Sigmoid colon (tissue), 7 donors: ENCODE results near the gene C19orf53. TPM values are rescaled to one million over a fixed set of nuclear protein-coding genes. Genes with fewer than 3 reads are reported as not detected.

Experiments used
- DNase-seq: peaks from one replicate; pipeline ENCODE4 v3.0.0-alpha.2; 2019
- H3K27ac ChIP-seq, 4 donors: fragments of 200-600 bp; sonication (generic); one replicate each; pipeline ENCODE4 v1.5.1; 2016 to 2019; ENCODE audit warnings: mild to moderate bottlenecking in 1 of 4
- H3K27me3 ChIP-seq, 3 donors: fragments of 200-600 bp; sonication (generic); one replicate each; pipeline ENCODE4 v1.5.1; 2019; ENCODE audit warnings: mild to moderate bottlenecking in 1 of 3
- H3K36me3 ChIP-seq, 4 donors: fragments of 200-600 bp; sonication (generic); one replicate each; pipeline ENCODE4 v1.5.1; 2016 to 2019
- H3K4me1 ChIP-seq, 4 donors: fragments of 200-600 bp; sonication (generic); one replicate each; pipeline ENCODE4 v1.5.1; 2017 to 2019
- H3K4me3 ChIP-seq, 4 donors: fragments of 200-600 bp; sonication (generic); one replicate each; pipeline ENCODE4 v1.5.1; 2017 to 2019; ENCODE audit warnings: mild to moderate bottlenecking in 2 of 4, moderate library complexity in 1 of 4
- H3K9me3 ChIP-seq, 4 donors: fragments of 200-600 bp in 3 of 4; sonication (generic) in 3 of 4; one replicate each; pipeline versions ENCODE4 v1.5.1 to v1.6.1; 2013 to 2019
- EP300 ChIP-seq, 4 donors: sonication (generic); formaldehyde crosslinking; IDR thresholded peaks; one replicate each; pipeline ENCODE4 v1.6.1; 2017; ENCODE audit warnings: antibody characterized with exemption in 4 of 4
- POLR2A ChIP-seq, 2 donors: fragments of 450-650 bp; IDR thresholded peaks; one replicate each; pipeline ENCODE4 v1.6.1; 2016; ENCODE audit warnings: antibody characterized with exemption in 2 of 2, mild to moderate bottlenecking in 2 of 2, moderate library complexity in 2 of 2
- POLR2AphosphoS5 ChIP-seq, 4 donors: sonication (generic); formaldehyde crosslinking; IDR thresholded peaks; one replicate each; pipeline ENCODE4 v1.6.1; 2017; ENCODE audit warnings: antibody characterized with exemption in 4 of 4
- WGBS, 2 donors: extraction: QIAGEN DNeasy Blood & Tissue Kit; methylation state at CpG; one replicate each; pipeline ENCODE4 v1.1.7; 2013; 5-methylcytosine and 5-hydroxymethylcytosine counted together
- intact Hi-C: fragments of 100-400 bp; cut with DNase I; formaldehyde crosslinking; loops from one replicate; pipeline ENCODE4 v1.15.1; 2023
- polyA plus RNA-seq, 3 donors: library from polyadenylated mRNA; stranded (reverse); fragments of 200-250 nt; gene quantifications; one replicate each; pipeline ENCODE4 v1.2.3, GENCODE V29; 2013
- total RNA-seq, 4 donors: library from RNA; depleted of rRNA; stranded (reverse); fragments of >200 nt; gene quantifications; one replicate each; pipeline ENCODE4 v1.1.0, GENCODE V29; 2016
- TF ChIP-seq, protein P1 (sequence below), 4 experiments: fragments of 450-650 bp in 3 of 4; fragments of 200-600 bp in 1 of 4; IDR thresholded peaks; one replicate each; pipeline ENCODE4 v1.5.1; 2016 to 2019; ENCODE audit warnings: antibody characterized with exemption in 4 of 4, mild to moderate bottlenecking in 3 of 4, moderate library complexity in 2 of 4
- donor health status: healthy with polysubstance abuse.
- donor health status: Bipolar disorder and iron deficiency.
- donor health status: healthy.

The C19orf53 gene
- total and polyA plus RNA-seq, 7 donors: 105 to 229 (median 139) TPM

DNA sequence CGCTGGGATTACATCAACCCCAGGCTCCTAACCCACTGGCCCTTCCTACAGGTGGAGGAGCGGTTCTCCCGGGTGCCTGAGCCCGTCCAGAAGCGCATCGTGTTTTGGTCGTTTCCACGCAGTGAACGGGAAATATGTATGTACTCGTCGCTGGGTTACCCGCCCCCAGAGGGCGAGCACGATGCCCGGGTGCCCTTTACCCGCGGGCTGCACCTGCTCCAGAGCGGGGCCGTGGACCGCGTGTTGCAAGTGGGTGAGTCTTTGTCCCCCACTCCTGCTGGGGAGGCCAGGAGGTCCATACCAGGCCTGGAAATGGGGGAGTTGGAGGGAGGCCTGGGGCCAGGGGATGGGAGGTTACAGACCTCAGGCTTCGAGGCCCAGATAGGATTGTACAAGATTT is 25.4 kb downstream of the C19orf53 start:
- intact Hi-C loops: loop anchor here (5.0 to 10.0 kb wide), 4 partner anchors 38 to 285 kb away; partner anchors contain the start of genes C19orf67, DCAF15 and RFX1
- Histone ChIP-seq H3K9me3 (no peaks in the 10 kb centered on the region), H3K27ac (no peak overlapping the region), H3K36me3 (no peaks in the 10 kb centered on the region), H3K4me1 (peaks cover 0 to 30% (median 26%) of the 10 kb centered on the region in 4 donors), H3K4me3 (no peak overlapping the region), H3K27me3 (no peaks in the 10 kb centered on the region)
- WGBS, 2 donors: 92 to 96% methylated on average over 22 of the region's 22 CpGs
- no peak for TF ChIP-seq EP300 (IDR thresholded peaks at IDR 0.05)
- no peak for TF ChIP-seq POLR2AphosphoS5 (IDR thresholded peaks at IDR 0.05)
- no peak for TF ChIP-seq POLR2A (IDR thresholded peaks at IDR 0.05)
- no peak for DNase-seq

DNA sequence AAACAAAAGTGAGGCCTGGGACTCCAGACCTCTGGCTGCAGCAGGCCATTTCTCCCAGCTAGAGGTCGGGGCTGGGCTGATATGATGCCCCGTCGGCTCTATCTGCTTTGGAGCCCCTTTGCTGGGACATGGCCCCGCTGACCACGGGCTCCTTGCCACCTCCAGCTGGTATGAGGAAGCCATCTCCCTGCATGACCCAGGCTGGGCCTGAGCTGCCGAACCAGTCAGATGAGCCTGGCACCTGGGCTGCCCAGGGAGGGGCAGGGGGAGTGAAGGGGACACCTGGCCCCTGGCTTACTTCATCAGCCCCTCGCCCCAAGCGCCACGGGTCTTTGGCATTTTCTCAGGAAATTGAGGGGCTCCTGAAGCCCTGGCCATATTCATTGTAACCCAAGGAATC is 28.8 kb downstream of the C19orf53 start:
- H3K27ac ChIP-seq: no peak overlapping the region

DNA sequence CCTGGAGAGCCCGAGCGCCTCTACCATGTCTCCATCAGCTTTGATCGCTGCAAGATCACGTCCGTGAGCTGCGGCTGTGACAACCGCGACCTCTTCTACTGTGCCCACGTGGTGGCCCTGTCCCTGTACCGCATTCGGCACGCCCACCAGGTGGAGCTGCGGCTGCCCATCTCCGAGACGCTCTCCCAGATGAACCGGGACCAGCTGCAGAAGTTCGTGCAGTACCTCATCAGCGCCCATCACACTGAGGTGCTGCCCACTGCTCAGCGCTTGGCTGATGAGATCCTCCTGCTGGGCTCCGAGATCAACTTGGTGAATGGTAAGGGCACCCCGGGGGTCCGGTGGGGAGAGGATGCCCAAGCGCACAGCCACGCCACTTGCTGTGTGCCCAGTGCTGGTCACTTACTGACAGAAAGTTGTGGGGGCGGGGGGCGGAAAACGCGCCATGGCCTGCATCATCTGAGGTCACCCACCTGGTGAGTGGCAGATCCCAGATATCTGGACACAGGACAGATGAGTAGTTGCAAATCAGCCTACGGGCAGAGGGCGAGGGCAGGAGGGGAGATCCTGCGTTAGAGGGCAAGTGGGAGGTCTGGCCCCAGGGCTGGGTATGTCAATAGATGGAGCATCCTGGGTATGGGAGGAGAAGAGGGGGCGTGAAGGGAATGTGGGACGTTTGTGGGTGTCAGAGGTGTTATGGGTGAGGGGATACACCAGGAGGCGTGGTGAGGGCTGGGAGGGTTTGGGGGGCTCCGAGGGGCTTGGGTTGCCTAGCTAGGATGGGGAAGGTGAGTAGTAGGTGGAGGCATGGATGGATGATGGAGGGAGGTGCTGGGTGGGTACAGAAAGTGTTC is 30.8 kb downstream of the C19orf53 start:
- intact Hi-C loops: loop anchor here (2.0 kb wide), 1 partner anchor 58 kb away; no protein-coding TSS in a partner anchor
- H3K9me3 ChIP-seq: no peaks in the 10 kb centered on the region
- no peak overlapping the region for H3K4me3 ChIP-seq
- TF ChIP-seq POLR2A (IDR thresholded peaks at IDR 0.05) (no peak), POLR2AphosphoS5 (IDR thresholded peaks at IDR 0.05) (peak in 1 of 4 donors; percentile 13), EP300 (IDR thresholded peaks at IDR 0.05) (no peak)
- TF ChIP-seq, protein P1, sequence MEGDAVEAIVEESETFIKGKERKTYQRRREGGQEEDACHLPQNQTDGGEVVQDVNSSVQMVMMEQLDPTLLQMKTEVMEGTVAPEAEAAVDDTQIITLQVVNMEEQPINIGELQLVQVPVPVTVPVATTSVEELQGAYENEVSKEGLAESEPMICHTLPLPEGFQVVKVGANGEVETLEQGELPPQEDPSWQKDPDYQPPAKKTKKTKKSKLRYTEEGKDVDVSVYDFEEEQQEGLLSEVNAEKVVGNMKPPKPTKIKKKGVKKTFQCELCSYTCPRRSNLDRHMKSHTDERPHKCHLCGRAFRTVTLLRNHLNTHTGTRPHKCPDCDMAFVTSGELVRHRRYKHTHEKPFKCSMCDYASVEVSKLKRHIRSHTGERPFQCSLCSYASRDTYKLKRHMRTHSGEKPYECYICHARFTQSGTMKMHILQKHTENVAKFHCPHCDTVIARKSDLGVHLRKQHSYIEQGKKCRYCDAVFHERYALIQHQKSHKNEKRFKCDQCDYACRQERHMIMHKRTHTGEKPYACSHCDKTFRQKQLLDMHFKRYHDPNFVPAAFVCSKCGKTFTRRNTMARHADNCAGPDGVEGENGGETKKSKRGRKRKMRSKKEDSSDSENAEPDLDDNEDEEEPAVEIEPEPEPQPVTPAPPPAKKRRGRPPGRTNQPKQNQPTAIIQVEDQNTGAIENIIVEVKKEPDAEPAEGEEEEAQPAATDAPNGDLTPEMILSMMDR (IDR thresholded peaks at IDR 0.05): peak; percentile 42 to 56 (median 48)
- H3K27ac ChIP-seq: no peak overlapping the region
- WGBS, 2 donors: 82 to 83% methylated on average over 35 of the region's 35 CpGs
- H3K4me1 ChIP-seq: peaks cover 0 to 6% (median 0%) of the 10 kb centered on the region in 4 donors
- no peaks in the 10 kb centered on the region for H3K27me3 ChIP-seq
- H3K36me3 ChIP-seq: peaks cover 0 to 15% (median 3%) of the 10 kb centered on the region in 4 donors
- DNase-seq: peak; percentile 79

More for the DNA sequence above, 28.8 kb downstream of the C19orf53 start:
- TF ChIP-seq EP300 (IDR thresholded peaks at IDR 0.05) (no peak), POLR2A (IDR thresholded peaks at IDR 0.05) (no peak), POLR2AphosphoS5 (IDR thresholded peaks at IDR 0.05) (no peak)
- TF ChIP-seq, protein P1 (IDR thresholded peaks at IDR 0.05): no peak
- Histone ChIP-seq H3K27me3 (no peaks in the 10 kb centered on the region), H3K9me3 (no peaks in the 10 kb centered on the region), H3K4me3 (no peak overlapping the region), H3K36me3 (peaks cover 0 to 4% (median 0%) of the 10 kb centered on the region in 4 donors), H3K4me1 (peaks cover 0 to 7% (median 2%) of the 10 kb centered on the region in 4 donors)
- intact Hi-C loops: no loop called here
- DNase-seq: no peak
- WGBS, 2 donors: 37 to 72% methylated on average over 9 of the region's 9 CpGs

- 98% methylated on average over 3 of the region's 3 CpGs for WGBS, 2 donors
Observed at GRCh38 chr19:13806728-13807127, 32.5 kb downstream of the C19orf53 start.

More at GRCh38 chr19:13806728-13807127, 32.5 kb downstream of the C19orf53 start:
- Histone ChIP-seq H3K4me1 (peaks cover 0 to 6% (median 0%) of the 10 kb centered on the region in 4 donors), H3K9me3 (no peaks in the 10 kb centered on the region), H3K27me3 (no peaks in the 10 kb centered on the region), H3K4me3 (no peak overlapping the region), H3K36me3 (peaks cover 0 to 15% (median 3%) of the 10 kb centered on the region in 4 donors), H3K27ac (no peak overlapping the region)
- TF ChIP-seq, protein P1 (IDR thresholded peaks at IDR 0.05): no peak
- TF ChIP-seq POLR2AphosphoS5 (IDR thresholded peaks at IDR 0.05) (no peak), EP300 (IDR thresholded peaks at IDR 0.05) (no peak)
- intact Hi-C loops: no loop called here
- no peak for DNase-seq
